Measurements from ENCODE around the gene CDK18. TPM values are rescaled to one million over a fixed set of nuclear protein-coding genes. Genes with fewer than 3 reads are reported as not detected.

CDK18 gene
- total and polyA plus RNA-seq, 7 donors, result 1.5 to 11.9 (median 3.9) TPM

DNA sequence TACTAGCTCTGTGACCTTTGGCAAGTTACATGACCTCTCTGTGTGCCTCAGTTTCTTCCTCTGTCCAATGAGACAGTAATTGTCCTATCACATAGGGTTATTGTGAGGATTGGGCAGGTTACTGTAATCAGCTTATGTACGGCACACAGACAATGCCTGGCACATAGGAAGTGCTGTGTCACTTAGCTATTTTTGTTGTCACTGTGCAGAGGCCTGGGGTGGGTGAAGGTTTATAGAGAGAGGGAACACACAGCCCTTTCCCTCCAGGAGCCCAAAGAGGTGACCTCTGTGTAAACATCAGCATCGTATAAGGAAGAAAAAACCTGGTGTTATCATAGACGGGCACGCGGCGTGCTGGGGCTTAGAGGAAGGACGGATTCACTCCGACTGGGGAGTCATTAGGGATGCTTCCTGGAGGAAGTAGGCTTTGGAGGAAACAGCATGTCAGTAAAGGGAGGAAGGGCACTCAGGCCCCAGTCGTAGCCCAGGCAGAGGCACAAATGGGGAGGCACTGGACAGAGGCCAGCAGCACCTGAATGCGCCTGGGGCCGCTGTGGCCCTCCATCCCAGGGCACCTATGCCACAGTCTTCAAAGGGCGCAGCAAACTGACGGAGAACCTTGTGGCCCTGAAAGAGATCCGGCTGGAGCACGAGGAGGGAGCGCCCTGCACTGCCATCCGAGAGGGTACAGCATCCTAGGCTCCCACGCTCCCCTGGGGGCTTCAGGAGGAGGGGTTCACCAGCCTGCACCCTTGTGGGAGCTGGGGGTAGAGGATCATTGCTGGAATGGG lies 21.2 kb downstream of the CDK18 start:
- intact Hi-C loops (cut with DNase I), result loop anchor here (2.0 to 10.0 kb wide), 3 partner anchors 129 to 251 kb away; no protein-coding TSS in a partner anchor

GRCh38 chr1:205526431-205526830 lies 22.0 kb downstream of the CDK18 start:
- 63 to 70% (median 65%) methylated on average over 11 of the region's 11 CpGs for WGBS, 3 donors
- H3K4me1 ChIP-seq, result no peaks in the 10 kb centered on the region

More for the DNA sequence above, 21.2 kb downstream of the CDK18 start:
- no peaks in the 10 kb centered on the region for H3K9me3 ChIP-seq
- TF ChIP-seq CTCF (IDR thresholded peaks at IDR 0.05), result no peak
- no peaks in the 10 kb centered on the region for H3K36me3 ChIP-seq (ENCODE audit: insufficient read depth in 1 of 2, low read depth in 1 of 2)
- H3K27me3 ChIP-seq (ENCODE audit: insufficient read depth in 3 of 3, low read length in 2 of 3), result peaks cover 0 to 4% (median 0%) of the 10 kb centered on the region in 3 donors
- H3K4me1 ChIP-seq, result no peaks in the 10 kb centered on the region
- DNase-seq (no peak), ATAC-seq (no peak)
- no peak overlapping the region for H3K27ac ChIP-seq
- no peak overlapping the region for H3K4me3 ChIP-seq
- 84 to 88% (median 85%) methylated on average over 18 of the region's 18 CpGs for WGBS, 3 donors

GRCh38 chr1:205527931-205528330 lies 23.5 kb downstream of the CDK18 start:
- Histone ChIP-seq H3K4me3 (no peak overlapping the region), H3K9me3 (no peaks in the 10 kb centered on the region), H3K36me3 (ENCODE audit: insufficient read depth in 1 of 2, low read depth in 1 of 2) (no peaks in the 10 kb centered on the region), H3K27me3 (ENCODE audit: insufficient read depth in 3 of 3, low read length in 2 of 3) (no peaks in the 10 kb centered on the region), H3K4me1 (no peaks in the 10 kb centered on the region), H3K27ac (no peak overlapping the region)
- DNase-seq (no peak), ATAC-seq (no peak)
- no peak for TF ChIP-seq CTCF (IDR thresholded peaks at IDR 0.05)
- WGBS, 3 donors, result 63 to 74% (median 63%) methylated on average over 4 of the region's 4 CpGs
- intact Hi-C loops (cut with DNase I), result loop anchor here (2.0 to 10.0 kb wide), 3 partner anchors 129 to 253 kb away; no protein-coding TSS in a partner anchor

More at GRCh38 chr1:205526431-205526830, 22.0 kb downstream of the CDK18 start:
- Histone ChIP-seq H3K27ac (no peak overlapping the region), H3K9me3 (no peaks in the 10 kb centered on the region), H3K4me3 (no peak overlapping the region), H3K36me3 (ENCODE audit: insufficient read depth in 1 of 2, low read depth in 1 of 2) (no peaks in the 10 kb centered on the region), H3K27me3 (ENCODE audit: insufficient read depth in 3 of 3, low read length in 2 of 3) (no peaks in the 10 kb centered on the region)
- intact Hi-C loops (cut with DNase I), result loop anchor here (5.0 to 10.0 kb wide), 2 partner anchors 131 to 252 kb away; no protein-coding TSS in a partner anchor
- ATAC-seq (no peak), DNase-seq (no peak)
- TF ChIP-seq CTCF (IDR thresholded peaks at IDR 0.05), result no peak

DNA sequence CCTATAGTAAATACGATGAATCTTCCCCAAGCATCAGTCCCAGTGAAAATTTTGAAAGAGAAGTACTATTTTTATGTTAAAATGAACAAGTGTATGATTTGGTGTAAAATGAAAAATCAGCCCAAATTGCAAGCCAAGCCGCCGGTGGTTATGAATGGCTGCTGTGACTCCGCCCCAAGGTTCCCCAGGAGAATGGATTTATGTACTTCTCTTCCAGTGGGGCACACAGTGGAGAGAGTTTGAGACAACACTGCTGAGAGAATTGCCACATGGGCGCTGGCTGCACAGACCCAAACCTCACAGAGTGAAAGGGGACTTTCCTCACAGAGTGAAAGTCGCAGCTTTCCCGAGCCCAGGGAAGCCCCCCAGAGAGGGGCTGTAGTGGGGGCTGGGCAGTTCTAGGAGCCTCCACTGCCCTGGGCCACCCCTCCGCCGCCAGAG lies 24.0 kb downstream of the CDK18 start:
- H3K27ac ChIP-seq, result no peak overlapping the region

More for the DNA sequence above, 24.0 kb downstream of the CDK18 start:
- 55 to 62% (median 60%) methylated on average over 8 to 9 of the region's 9 CpGs for whole genome bisulfite sequencing, 3 donors
- DNase-seq, result no peak
- no peak for TF ChIP-seq CTCF (IDR thresholded peaks at IDR 0.05)
- H3K4me1 ChIP-seq, result no peaks in the 10 kb centered on the region
- no peaks in the 10 kb centered on the region for H3K9me3 ChIP-seq
- H3K4me3 ChIP-seq, result no peak overlapping the region
- no peak for ATAC-seq
- H3K27me3 ChIP-seq (ENCODE audit: insufficient read depth in 3 of 3, low read length in 2 of 3), result no peaks in the 10 kb centered on the region
- intact Hi-C loops (cut with DNase I), result loop anchor here (2.0 to 10.0 kb wide), 3 partner anchors 128 to 254 kb away; no protein-coding TSS in a partner anchor
- H3K36me3 ChIP-seq (ENCODE audit: insufficient read depth in 1 of 2, low read depth in 1 of 2), result no peaks in the 10 kb centered on the region
